Endometrium (tissue), 2 donors: ENCODE measurements around the gene E2F8.

ENCODE experiments used
- FAIRE-seq: peaks from 2 replicates; lab custom pipeline; 2012; peaks lifted over from hg19 to GRCh38; lab: Jason Lieb, UNC
- donor health status: control.
- donor health status: control.

The E2F8 gene

GRCh38 chr11:19187114-19187832, 53.5 kb downstream of the E2F8 start:
- FAIRE-seq, result no peak

GRCh38 chr11:19185516-19186052, 55.2 kb downstream of the E2F8 start:
- no peak for FAIRE-seq

- no peak for FAIRE-seq
Measured at GRCh38 chr11:19185036-19185435, 55.7 kb downstream of the E2F8 start.

GRCh38 chr11:19183646-19184045, 57.1 kb downstream of the E2F8 start:
- FAIRE-seq, result no peak

- FAIRE-seq, result no peak
Measured at GRCh38 chr11:19181531-19182261, 59.0 kb downstream of the E2F8 start.

GRCh38 chr11:19176629-19177186, 64.0 kb downstream of the E2F8 start:
- FAIRE-seq, result no peak
